GM19328 (cell line): ENCODE data around the gene PLCD4.

ENCODE experiments used
- ATAC-seq: cut with Tn5 transposase; IDR thresholded peaks from one replicate; pipeline ENCODE4 v1.9.1; 2021; ENCODE audit warnings: mild to moderate bottlenecking, moderate library complexity; ENCODE audit not compliant: unreplicated experiment

PLCD4 gene

GRCh38 chr2:218662377-218662776 is 54.7 kb downstream of the PLCD4 start:
- no peak for ATAC-seq

GRCh38 chr2:218662827-218663226 is 55.1 kb downstream of the PLCD4 start:
- no peak for ATAC-seq

DNA sequence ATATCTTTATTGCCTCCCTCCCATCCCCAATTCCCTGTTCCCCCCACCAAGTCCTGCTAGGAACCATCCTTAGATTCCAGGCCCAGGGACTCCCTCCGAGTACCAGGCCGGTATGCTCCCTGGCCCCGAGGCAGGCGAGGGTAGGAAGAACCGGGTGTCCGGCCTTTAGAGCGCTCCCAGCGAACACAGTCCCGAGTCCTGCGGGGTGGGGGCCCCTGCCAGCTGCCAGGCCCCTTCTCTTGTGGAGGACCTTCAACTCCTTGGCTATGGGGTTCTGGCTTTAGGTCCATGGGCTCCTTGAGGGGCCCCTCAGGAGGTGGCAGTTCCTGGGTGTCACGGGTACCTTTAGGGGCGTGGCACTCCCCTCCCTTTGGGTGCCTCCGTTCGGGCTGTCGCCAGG is 56.2 kb downstream of the PLCD4 start:
- no peak for ATAC-seq

- ATAC-seq: no peak
Measured at GRCh38 chr2:218664653-218665052, 57.0 kb downstream of the PLCD4 start.

DNA sequence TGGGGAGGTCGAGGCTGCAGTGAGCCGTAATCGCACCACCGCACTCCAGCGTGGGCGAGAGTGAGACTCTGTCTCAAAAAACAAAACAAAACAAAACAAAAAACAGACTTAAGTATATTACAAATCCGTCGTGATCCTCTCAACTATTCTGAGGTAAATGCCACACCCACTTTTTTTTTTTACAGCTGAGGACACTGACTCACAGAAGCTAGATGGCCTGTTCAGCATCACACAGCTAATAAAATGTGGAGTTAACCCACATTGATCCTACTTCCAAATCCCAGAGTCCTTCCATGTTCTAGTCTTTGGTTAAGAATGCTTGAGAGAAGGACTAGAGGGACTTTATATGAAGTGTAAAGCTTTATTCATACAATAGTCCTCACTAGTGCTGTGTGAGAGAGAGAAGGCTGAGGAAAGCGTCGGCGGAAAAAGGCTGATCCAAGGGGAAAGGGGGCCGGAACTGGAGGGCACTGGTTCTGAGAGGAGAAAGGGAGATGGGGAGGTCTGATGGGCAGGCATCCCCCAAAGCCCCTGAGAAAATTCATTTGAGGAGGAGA is 63.5 kb downstream of the PLCD4 start:
- no peak for ATAC-seq

DNA sequence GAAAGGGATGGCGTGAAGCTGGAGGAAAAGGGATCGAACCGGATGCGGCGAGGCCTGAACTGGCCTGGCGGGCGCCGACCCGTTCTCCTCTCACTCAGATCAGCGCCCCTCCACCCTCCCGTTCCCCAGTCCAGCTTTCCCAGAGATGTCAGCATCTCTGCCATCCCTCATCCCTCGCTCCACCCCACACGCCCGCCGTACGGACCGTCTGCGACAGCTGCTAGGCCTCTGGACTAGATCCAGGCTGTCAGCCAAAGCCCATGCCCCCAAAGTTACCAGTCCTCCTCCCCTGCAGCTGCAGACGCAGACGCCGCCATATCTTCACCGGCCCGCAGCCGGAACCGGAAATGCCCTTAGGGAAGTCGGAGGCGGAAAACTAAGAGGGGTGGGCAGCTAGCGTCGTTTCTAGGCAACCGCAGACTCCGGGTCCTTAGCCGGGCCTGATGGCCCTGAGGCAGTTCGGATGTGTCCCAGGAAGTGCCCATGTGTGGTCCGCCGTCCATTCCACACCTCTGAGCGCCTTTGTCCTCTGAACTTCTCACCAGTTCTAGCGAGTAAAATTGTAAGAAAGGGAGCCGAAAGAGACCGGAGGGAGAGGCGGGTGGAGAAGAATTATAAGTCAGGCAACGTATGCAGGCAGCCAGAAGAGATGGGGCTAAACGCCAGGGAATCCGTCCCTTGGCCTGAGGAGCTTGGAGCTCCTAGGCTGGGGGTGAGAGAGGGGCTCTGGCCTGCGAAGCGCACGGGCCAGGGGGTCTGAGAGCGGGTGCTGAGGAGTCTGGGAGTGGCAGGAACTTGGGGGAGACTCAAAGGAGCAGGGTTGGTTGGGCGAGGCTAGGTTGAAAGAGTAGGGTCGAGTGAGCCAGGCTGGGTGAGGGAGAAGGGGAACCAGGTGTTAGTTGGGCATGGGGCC is 64.2 kb downstream of the PLCD4 start, which contains the start of the genes RNF25 and STK36:
Gene RNF25, minus strand, starts transcription at position 349 of the 913 bp plus-strand sequence. Its CDS starts 32 bp downstream, at position 317.
Gene STK36, plus strand, starts transcription at position 433 of the 913 bp plus-strand sequence. CDS start 744 bp downstream, outside the sequence.
- ATAC-seq: peak; percentile 98

DNA sequence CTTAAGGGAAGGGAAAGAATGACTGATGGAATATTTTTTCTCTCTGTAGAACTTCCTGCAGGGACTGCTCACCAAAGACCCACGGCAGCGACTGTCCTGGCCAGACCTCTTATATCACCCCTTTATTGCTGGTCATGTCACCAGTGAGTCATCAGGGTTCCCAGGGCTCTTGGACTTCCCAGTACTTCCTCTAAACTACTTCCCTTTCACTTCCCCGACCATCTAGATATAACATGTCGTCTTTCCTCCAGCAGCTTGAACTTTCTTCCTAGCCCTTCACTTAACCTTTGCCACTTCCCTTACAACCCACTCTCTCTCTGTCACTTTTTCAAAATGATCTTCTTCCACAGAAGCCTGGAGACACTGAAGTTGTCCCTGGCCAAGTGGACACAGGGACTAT is 71.4 kb downstream of the PLCD4 start:
- ATAC-seq: no peak

DNA sequence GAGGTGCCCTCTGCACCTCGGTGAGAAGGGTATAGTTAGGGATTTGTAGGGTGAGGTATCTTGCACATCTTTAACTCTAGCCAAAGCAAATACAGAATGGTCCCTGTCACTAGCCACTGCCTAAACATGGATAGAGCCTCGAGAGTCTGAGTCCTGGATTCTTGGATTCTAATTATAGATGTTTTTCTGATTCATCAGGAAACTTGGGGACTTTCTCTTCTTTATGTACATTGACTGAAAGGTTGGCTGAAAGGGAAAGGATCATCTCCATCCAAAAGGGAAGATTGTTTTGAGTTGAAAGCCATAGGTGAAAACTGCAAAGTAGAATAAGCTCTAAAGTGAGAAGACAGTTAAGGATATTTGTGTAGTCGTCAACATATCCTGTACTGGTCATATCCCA is 72.4 kb downstream of the PLCD4 start:
- no peak for ATAC-seq
